Type B pancreatic cell (in vitro differentiated cells): ENCODE results near the gene PRKCA. TPM values are rescaled to one million over a fixed set of nuclear protein-coding genes. Genes with fewer than 3 reads are reported as not detected.

ENCODE experiments used
- DNase-seq: peaks from one replicate; pipeline ENCODE4 v3.0.0; 2021; ENCODE audit warnings: mixed read lengths; ENCODE audit not compliant: unreplicated experiment; ENCODE audit errors: extremely low spot score
- H3K27ac Mint-ChIP-seq: 2 replicates; pipeline ENCODE4 v1.8.0; 2021; ENCODE audit warnings: mild to moderate bottlenecking, mixed read lengths
- H3K27me3 Mint-ChIP-seq: 2 replicates; pipeline ENCODE4 v1.8.0; 2021; ENCODE audit warnings: mixed read lengths
- H3K36me3 Mint-ChIP-seq: 2 replicates; pipeline ENCODE4 v1.8.0; 2021; ENCODE audit warnings: mixed read lengths
- H3K4me1 Mint-ChIP-seq: one replicate; pipeline ENCODE4 v1.8.0; 2021; ENCODE audit warnings: mixed read lengths; ENCODE audit not compliant: unreplicated experiment
- H3K4me3 Mint-ChIP-seq: 2 replicates; pipeline ENCODE4 v1.8.0; 2021; ENCODE audit warnings: mild to moderate bottlenecking, mixed read lengths
- H3K9me3 Mint-ChIP-seq: 2 replicates; pipeline ENCODE4 v1.8.0; 2021; ENCODE audit warnings: mixed read lengths
- CTCF ChIP-seq: fragments of 200-600 bp; sonication (generic); conservative IDR thresholded peaks from 2 replicates; pipeline ENCODE4 v1.5.0; 2021; ENCODE audit warnings: antibody characterized with exemption, mild to moderate bottlenecking
- total RNA-seq: library from RNA; stranded (reverse); gene quantifications from 2 replicates; pipeline ENCODE4 v1.2.1, GENCODE V29; 2021; ENCODE audit warnings: low replicate concordance

Gene PRKCA
- total RNA-seq, 1 donor from 2014 or later: 16.1 TPM

GRCh38 chr17:66491665-66492064 lies 189.3 kb downstream of the PRKCA start:
- no peaks in the 10 kb centered on the region for H3K9me3 Mint-ChIP-seq

DNA sequence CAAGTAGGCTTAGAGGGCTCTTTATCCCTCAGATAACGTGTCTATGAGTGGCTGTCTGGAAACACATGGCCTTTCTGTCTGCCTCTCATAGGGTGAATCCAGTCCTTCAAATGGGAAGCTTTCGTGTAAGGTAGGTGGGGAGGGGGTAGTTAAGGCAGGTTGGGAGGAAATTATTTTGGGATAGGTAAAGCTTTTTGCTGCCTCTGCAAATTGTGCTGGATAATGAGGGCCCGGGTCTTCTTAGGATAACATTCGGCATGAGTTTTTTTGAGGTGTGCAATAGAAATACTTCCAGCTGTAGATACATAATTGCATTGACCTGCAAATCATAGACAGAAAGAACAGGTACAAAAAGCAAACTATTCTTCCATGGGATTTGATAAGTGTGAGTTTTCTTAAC lies 189.7 kb downstream of the PRKCA start:
- Mint-ChIP-seq H3K36me3 (no peaks in the 10 kb centered on the region), H3K27ac (no peak overlapping the region), H3K4me1 (peaks cover 16% of the 10 kb centered on the region), H3K9me3 (no peaks in the 10 kb centered on the region), H3K27me3 (no peaks in the 10 kb centered on the region), H3K4me3 (no peak overlapping the region)
- no peak for DNase-seq
- TF ChIP-seq CTCF: no peak

More at GRCh38 chr17:66491665-66492064, 189.3 kb downstream of the PRKCA start:
- no peak overlapping the region for H3K27ac Mint-ChIP-seq
- H3K4me3 Mint-ChIP-seq: no peak overlapping the region
- peaks cover 16% of the 10 kb centered on the region for H3K4me1 Mint-ChIP-seq
- no peaks in the 10 kb centered on the region for H3K36me3 Mint-ChIP-seq
- no peaks in the 10 kb centered on the region for H3K27me3 Mint-ChIP-seq
- no peak for DNase-seq
- TF ChIP-seq CTCF: no peak

DNA sequence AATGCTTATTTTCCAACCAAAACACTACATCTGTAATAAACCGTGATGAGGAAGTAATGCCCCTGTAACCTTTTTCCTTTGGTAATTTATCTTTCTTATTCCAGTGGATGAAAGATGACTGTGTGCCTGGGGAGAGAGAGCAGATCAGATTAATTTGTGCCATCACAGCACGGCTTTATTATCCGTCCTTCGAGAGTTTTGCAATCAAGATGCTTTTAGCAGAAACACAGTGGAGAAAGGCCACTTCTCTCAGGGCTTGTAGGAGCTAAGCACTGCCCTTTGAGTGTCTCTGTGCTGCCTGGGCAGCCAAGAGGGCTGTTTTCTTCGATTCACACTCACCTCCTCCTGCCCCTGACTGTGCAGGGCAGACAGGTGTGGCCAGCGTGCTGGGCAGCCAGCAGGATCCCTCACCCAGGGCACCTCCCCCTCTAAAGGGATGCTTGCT lies 190.2 kb downstream of the PRKCA start:
- no peaks in the 10 kb centered on the region for H3K27me3 Mint-ChIP-seq
- no peaks in the 10 kb centered on the region for H3K9me3 Mint-ChIP-seq
- TF ChIP-seq CTCF: no peak
- no peak overlapping the region for H3K4me3 Mint-ChIP-seq
- no peaks in the 10 kb centered on the region for H3K36me3 Mint-ChIP-seq
- peaks cover 16% of the 10 kb centered on the region for H3K4me1 Mint-ChIP-seq
- DNase-seq: no peak
- H3K27ac Mint-ChIP-seq: no peak overlapping the region

DNA sequence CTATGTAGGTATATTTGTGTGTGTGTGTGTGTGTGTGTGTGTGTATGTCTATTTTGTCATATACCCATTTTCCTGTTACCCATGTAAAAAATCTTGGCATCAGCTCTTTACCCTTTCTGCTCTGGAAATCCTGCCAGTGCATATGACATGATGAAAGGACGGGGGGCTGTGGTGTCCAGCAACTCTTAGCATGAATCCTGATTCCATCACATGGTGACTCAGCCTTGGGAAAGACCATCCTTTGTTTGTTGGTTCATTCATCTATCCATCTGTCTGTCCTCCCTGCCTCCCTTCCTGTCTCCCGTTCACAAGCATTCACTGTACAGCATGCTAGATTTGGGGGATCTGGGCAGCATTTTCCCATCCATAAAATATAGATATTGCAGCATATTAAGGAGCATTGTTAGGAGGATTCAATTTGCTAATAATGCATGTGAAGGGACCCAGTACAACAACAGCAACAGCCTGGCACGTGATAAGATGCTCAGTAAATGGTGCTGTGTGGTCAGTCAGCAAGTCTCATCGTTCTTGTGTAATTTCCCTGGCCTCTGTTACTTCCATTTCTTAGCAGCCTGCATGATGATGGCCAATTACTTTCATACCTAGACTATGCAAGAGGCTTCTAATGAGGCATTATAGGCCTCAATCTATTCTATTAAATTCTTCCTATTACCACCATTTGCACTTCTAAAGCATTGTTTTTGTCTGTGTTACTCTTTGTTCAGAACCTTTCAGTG lies 191.0 kb downstream of the PRKCA start:
- no peak for TF ChIP-seq CTCF
- no peak overlapping the region for H3K27ac Mint-ChIP-seq
- no peaks in the 10 kb centered on the region for H3K27me3 Mint-ChIP-seq
- H3K36me3 Mint-ChIP-seq: no peaks in the 10 kb centered on the region
- DNase-seq: no peak
- no peak overlapping the region for H3K4me3 Mint-ChIP-seq
- H3K9me3 Mint-ChIP-seq: no peaks in the 10 kb centered on the region
- H3K4me1 Mint-ChIP-seq: peaks cover 16% of the 10 kb centered on the region

GRCh38 chr17:66494023-66494803 lies 191.8 kb downstream of the PRKCA start:
- H3K27ac Mint-ChIP-seq: no peak overlapping the region
- no peak for TF ChIP-seq CTCF
- H3K4me1 Mint-ChIP-seq: peaks cover 16% of the 10 kb centered on the region
- DNase-seq: no peak
- no peaks in the 10 kb centered on the region for H3K36me3 Mint-ChIP-seq
- no peaks in the 10 kb centered on the region for H3K9me3 Mint-ChIP-seq
- H3K27me3 Mint-ChIP-seq: no peaks in the 10 kb centered on the region
- H3K4me3 Mint-ChIP-seq: no peak overlapping the region
